GM06990 (cell line): ENCODE results near the gene TEX26.
"Not testable (repeated sequence)": the region's sequence is repeated elsewhere in the genome, so short reads cannot be mapped to it uniquely, and the experiment has no call there.

Source experiments
- DNase-seq: peaks from one replicate; pipeline ENCODE4 v3.0.0-alpha.2; 2011; ENCODE audit not compliant: insufficient read length; ENCODE audit errors: extremely low read depth
- H3K27me3 ChIP-seq: replicated peaks from 2 replicates; pipeline ENCODE4 v1.6.0; 2011; ENCODE audit warnings: low read length; ENCODE audit not compliant: control insufficient read depth, insufficient read depth
- H3K36me3 ChIP-seq: 2 replicates; pipeline ENCODE4 v1.5.1; 2011; ENCODE audit warnings: low read length; ENCODE audit not compliant: control insufficient read depth, insufficient read depth
- H3K4me3 ChIP-seq: replicated peaks from 2 replicates; pipeline ENCODE4 v1.5.1; 2011; ENCODE audit warnings: low read depth, mild to moderate bottlenecking, control low read depth, low read length
- TF ChIP-seq, protein P1 (sequence below): IDR thresholded peaks from 2 replicates; pipeline ENCODE4 v1.5.1; 2011; ENCODE audit warnings: low read length, control low read depth, mild to moderate bottlenecking, inconsistent platforms; ENCODE audit not compliant: insufficient read depth, poor library complexity, severe bottlenecking

The TEX26 gene

DNA sequence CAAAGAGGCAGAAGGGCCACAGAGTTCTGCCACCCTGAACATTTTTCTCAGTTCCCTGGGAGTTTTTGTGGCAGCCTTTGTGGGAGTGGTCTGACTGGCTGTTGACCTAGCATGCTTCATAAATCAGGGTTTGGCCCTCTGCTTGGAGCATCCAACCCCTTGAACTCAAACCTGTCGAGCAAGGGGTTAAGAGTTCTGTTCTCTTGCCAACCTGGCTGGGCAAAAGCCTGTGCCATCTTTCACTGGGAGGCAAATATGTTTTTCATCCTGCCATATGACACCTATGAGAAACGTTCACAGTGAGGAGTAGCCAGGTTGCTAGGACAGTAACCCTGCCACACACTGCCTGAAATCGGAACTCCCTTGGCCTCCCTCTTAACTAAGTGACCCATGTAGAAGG lies 7.7 kb upstream of the TEX26 start:
- H3K4me3 ChIP-seq = no peak overlapping the region

DNA sequence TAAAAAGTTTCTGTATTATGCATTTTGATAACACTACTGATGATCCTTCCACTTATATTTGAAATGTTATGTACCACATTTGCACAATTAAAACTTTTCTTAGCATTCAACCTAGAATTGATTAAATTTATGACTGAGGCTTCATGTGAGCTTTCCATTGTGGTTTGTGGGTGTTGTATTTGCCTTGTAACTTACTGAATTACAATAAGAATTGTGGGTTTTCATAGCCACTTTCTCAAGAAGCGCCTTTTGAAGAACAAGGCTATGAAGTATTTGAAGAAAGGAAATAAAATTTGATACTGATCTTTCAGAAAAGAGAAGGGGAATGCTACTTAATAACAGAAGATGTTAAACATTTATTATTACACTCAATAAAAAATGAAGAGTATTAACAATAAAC lies 7.0 kb upstream of the TEX26 start:
- Histone ChIP-seq H3K27me3 (0 out of 2 replicates have a peak, but pooled peaks cover 1% of the 10 kb centered on the region), H3K4me3 (no peak overlapping the region), H3K36me3 (no peaks in the 10 kb centered on the region)
- TF ChIP-seq, protein P1, sequence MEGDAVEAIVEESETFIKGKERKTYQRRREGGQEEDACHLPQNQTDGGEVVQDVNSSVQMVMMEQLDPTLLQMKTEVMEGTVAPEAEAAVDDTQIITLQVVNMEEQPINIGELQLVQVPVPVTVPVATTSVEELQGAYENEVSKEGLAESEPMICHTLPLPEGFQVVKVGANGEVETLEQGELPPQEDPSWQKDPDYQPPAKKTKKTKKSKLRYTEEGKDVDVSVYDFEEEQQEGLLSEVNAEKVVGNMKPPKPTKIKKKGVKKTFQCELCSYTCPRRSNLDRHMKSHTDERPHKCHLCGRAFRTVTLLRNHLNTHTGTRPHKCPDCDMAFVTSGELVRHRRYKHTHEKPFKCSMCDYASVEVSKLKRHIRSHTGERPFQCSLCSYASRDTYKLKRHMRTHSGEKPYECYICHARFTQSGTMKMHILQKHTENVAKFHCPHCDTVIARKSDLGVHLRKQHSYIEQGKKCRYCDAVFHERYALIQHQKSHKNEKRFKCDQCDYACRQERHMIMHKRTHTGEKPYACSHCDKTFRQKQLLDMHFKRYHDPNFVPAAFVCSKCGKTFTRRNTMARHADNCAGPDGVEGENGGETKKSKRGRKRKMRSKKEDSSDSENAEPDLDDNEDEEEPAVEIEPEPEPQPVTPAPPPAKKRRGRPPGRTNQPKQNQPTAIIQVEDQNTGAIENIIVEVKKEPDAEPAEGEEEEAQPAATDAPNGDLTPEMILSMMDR = no peak
- DNase-seq = no peak

More for the DNA sequence above, 7.7 kb upstream of the TEX26 start:
- 0 out of 2 replicates have a peak, but pooled peaks cover 1% of the 10 kb centered on the region for H3K27me3 ChIP-seq
- no peak for DNase-seq
- no peaks in the 10 kb centered on the region for H3K36me3 ChIP-seq
- TF ChIP-seq, protein P1 = no peak

DNA sequence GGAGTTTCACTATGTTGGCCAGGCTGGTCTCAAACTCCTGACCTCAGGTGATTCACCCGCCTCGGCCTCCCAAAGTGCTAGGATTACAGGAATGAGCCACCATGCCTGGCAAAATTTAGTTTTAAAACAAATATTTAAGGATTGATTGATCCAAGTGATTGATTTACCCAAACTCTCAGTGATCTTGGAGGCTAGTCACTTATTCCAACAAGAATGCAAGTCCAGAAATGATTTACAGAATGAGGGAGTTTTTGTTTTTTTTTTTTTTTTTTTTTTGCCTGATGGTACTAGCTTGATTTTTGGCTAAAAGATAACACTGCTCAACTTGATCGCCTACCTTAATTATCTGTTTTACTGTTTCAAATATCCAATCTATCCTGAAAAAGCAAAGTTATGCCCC lies 5.7 kb upstream of the TEX26 start:
- no peak for DNase-seq
- TF ChIP-seq, protein P1 = no peak
- Histone ChIP-seq H3K4me3 (no peak overlapping the region), H3K36me3 (no peaks in the 10 kb centered on the region), H3K27me3 (0 out of 2 replicates have a peak, but pooled peaks cover 1% of the 10 kb centered on the region)

DNA sequence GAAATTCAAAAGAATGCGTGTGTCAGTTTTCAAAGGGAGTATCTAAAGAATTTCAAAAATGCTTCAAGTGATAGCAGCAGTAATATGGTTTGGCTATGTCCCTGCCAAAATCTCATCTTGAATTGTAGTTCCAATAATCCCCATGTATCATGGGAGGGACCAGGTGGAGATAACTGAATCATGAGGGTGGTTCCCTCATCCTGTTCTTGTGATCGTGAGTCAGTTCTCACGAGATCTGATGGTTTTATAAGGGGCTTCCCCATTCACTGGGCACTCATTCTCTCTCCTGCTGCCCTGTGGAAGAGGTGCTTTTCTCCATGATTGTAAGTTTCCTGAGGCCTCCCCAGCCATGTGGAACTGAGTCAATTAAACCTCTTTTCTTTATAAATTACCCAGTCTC lies 5.3 kb upstream of the TEX26 start:
- not testable (repeated sequence) for H3K4me3 ChIP-seq, H3K27me3 ChIP-seq, H3K36me3 ChIP-seq, DNase-seq

DNA sequence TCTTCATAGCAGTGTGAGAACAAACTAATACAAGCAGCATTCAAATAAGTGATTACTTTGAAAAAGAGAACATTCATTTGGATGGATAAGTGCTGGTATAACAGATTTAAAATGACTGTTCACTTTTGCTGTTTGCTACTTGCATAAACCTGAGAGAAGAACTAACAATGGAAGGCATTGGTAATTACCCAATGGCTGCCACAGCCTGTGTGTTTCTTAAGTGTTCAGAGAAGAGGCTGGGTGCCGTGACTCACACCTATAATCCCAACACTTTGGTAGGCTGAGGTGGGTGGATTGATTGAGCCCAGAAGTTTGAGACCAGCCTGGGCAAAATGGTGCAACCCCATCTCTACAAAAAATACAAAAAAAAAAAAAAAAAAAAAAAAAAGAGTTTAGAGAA lies 4.9 kb upstream of the TEX26 start:
- no peak for DNase-seq
- Histone ChIP-seq H3K36me3 (no peaks in the 10 kb centered on the region), H3K27me3 (0 out of 2 replicates have a peak, but pooled peaks cover 1% of the 10 kb centered on the region), H3K4me3 (no peak overlapping the region)
- TF ChIP-seq, protein P1 = no peak

DNA sequence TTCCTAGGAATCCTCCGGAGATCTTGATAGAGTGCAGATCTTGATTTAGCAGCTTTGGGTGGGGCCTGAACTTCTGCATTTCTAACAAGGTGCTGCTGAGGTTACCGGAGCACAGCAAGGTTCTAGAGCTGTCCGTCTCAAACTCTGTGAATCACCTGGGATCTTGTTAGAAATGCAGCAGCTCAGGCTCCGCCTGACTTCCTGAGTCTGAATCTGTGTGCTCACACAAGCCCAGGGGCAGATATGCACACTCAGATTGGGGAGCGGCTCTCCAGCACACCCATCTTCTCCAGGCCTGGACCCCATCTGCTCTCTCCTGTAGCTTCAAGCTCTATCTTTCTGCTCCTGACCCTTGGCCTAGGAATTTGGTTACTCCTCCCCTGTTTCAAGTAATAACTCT lies 3.5 kb upstream of the TEX26 start:
- Histone ChIP-seq H3K36me3 (no peaks in the 10 kb centered on the region), H3K27me3 (0 out of 2 replicates have a peak, but pooled peaks cover 1% of the 10 kb centered on the region), H3K4me3 (no peak overlapping the region)
- no peak for DNase-seq
- TF ChIP-seq, protein P1 = no peak
